ENCODE results near the gene RIMS1.

DNA sequence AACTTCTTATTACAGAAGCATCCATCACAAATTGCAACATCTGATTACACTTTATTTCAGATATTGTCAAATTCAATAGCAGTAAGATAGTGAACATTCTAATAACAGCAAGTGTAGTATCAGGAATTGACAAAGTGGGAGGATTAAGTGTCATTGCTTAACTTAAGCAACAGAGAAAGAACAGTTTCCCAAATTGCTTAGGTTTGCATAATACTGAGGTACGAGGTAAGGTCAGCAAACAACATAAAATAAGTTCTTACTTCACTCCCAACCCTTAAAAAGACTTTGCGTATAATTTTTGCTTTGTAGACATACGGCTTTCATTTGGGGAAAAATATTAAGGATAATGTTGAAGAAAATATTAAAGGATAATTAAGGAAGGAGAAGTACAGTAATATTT lies 163.0 kb downstream of the RIMS1 start:
- TF ChIP-seq GABPA (IDR thresholded peaks at IDR 0.05 in 1 of 2, conservative IDR thresholded peaks at IDR 0.05 in 1 of 2), result no peak
- no peak for TF ChIP-seq MAX (IDR thresholded peaks at IDR 0.05)
- no peak for TF ChIP-seq CTCF (IDR thresholded peaks at IDR 0.05; ENCODE audit: low read depth, low read length, missing input control)
- TF ChIP-seq, protein P1, sequence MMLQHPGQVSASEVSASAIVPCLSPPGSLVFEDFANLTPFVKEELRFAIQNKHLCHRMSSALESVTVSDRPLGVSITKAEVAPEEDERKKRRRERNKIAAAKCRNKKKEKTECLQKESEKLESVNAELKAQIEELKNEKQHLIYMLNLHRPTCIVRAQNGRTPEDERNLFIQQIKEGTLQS (IDR thresholded peaks at IDR 0.05), result no peak
- no peak for TF ChIP-seq RAD21 (IDR thresholded peaks at IDR 0.05)
- no peak for TF ChIP-seq YY1 (IDR thresholded peaks at IDR 0.05)
- TF ChIP-seq RXRA (IDR thresholded peaks at IDR 0.05), result no peak
- no peak for TF ChIP-seq SP1 (IDR thresholded peaks at IDR 0.05)
- TF ChIP-seq, protein P2, sequence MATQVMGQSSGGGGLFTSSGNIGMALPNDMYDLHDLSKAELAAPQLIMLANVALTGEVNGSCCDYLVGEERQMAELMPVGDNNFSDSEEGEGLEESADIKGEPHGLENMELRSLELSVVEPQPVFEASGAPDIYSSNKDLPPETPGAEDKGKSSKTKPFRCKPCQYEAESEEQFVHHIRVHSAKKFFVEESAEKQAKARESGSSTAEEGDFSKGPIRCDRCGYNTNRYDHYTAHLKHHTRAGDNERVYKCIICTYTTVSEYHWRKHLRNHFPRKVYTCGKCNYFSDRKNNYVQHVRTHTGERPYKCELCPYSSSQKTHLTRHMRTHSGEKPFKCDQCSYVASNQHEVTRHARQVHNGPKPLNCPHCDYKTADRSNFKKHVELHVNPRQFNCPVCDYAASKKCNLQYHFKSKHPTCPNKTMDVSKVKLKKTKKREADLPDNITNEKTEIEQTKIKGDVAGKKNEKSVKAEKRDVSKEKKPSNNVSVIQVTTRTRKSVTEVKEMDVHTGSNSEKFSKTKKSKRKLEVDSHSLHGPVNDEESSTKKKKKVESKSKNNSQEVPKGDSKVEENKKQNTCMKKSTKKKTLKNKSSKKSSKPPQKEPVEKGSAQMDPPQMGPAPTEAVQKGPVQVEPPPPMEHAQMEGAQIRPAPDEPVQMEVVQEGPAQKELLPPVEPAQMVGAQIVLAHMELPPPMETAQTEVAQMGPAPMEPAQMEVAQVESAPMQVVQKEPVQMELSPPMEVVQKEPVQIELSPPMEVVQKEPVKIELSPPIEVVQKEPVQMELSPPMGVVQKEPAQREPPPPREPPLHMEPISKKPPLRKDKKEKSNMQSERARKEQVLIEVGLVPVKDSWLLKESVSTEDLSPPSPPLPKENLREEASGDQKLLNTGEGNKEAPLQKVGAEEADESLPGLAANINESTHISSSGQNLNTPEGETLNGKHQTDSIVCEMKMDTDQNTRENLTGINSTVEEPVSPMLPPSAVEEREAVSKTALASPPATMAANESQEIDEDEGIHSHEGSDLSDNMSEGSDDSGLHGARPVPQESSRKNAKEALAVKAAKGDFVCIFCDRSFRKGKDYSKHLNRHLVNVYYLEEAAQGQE (IDR thresholded peaks at IDR 0.05), result no peak
- no peak for TF ChIP-seq FOXA1 (IDR thresholded peaks at IDR 0.05)
- TF ChIP-seq TAF1 (conservative IDR thresholded peaks at IDR 0.05), result no peak

Measured in liver (tissue), 3 donors.